GM12878 (cell line): ENCODE results near the gene CRYBG3. TPM values are rescaled to one million over a fixed set of nuclear protein-coding genes. Genes with fewer than 3 reads are reported as not detected.
"Not testable (repeated sequence)": the region's sequence is repeated elsewhere in the genome, so short reads cannot be mapped to it uniquely, and the experiment has no call there.

Experiments
- ATAC-seq: fragments of 200-7000 bp; cut with Tn5 transposase; 3 replicates; pipeline ENCODE4 v1.9.1; 2020; ENCODE audit warnings: mild to moderate bottlenecking, moderate library complexity
- BruUV-seq: library from RNA; stranded (reverse); fragments of 400-500 nt; replicated peaks from 2 replicates; lab custom pipeline; 2021; lab: Mats Ljungman, UMichigan
- CTCF ChIA-PET: fragments of 300-600 bp; sonication (Branson Sonifier 250); formaldehyde crosslinking; extraction: SDS; loops from one replicate; lab custom pipeline; 2021; ENCODE audit warnings: inconsistent platforms; lab: Yijun Ruan, JAX
- POLR2A ChIA-PET: fragments of 350-600 bp; formaldehyde crosslinking; extraction: SDS; loops from one replicate; lab custom pipeline; 2021; ENCODE audit warnings: inconsistent platforms; lab: Charles Lee
- RAD21 ChIA-PET: fragments of 300-600 bp; sonication (Branson Sonifier 250); formaldehyde crosslinking; loops from one replicate; lab custom pipeline; 2023; ENCODE audit warnings: antibody characterized with exemption; ENCODE audit not compliant: unreplicated experiment; lab: Charles Lee
- SMC1A ChIA-PET: fragments of 300-600 bp; sonication (Branson Sonifier 250); formaldehyde crosslinking; loops from one replicate; lab custom pipeline; 2023; ENCODE audit not compliant: unreplicated experiment, uncharacterized antibody; lab: Charles Lee
- DNase-seq: peaks from one replicate; pipeline ENCODE4 v3.0.0-alpha.2; 2011; ENCODE audit warnings: low read depth, low spot score
- FAIRE-seq: peaks from 3 replicates; lab custom pipeline; 2011; peaks lifted over from hg19 to GRCh38; lab: Jason Lieb, UNC
- H2AFZ ChIP-seq: 2 replicates; pipeline ENCODE4 v1.6.0; 2011; ENCODE audit warnings: low read depth, low read length, control low read depth; ENCODE audit not compliant: control insufficient read depth
- H3K27ac ChIP-seq: 2 replicates; pipeline ENCODE4 v1.5.1; 2011; ENCODE audit warnings: control low read depth; ENCODE audit not compliant: control insufficient read depth, insufficient read depth
- H3K27me3 ChIP-seq, 2 experiments: replicated peaks in 1 of 2; 2 replicates each; pipeline versions ENCODE4 v1.6.0 to v1.6.1; 2011; ENCODE audit warnings: low read length in 1 of 2; ENCODE audit not compliant: control insufficient read depth in 2 of 2, insufficient read depth in 2 of 2
- H3K36me3 ChIP-seq, 2 experiments: 2 replicates each; pipeline ENCODE4 v1.5.1; 2011; ENCODE audit warnings: low read length in 1 of 2; ENCODE audit not compliant: control insufficient read depth in 2 of 2, insufficient read depth in 2 of 2
- H3K4me1 ChIP-seq: 2 replicates; pipeline ENCODE4 v1.6.1; 2011; ENCODE audit warnings: mild to moderate bottlenecking, low read length, moderate library complexity, mixed read lengths; ENCODE audit not compliant: control insufficient read depth, insufficient read depth
- H3K4me2 ChIP-seq: 2 replicates; pipeline ENCODE4 v1.6.0; 2011; ENCODE audit warnings: control low read depth; ENCODE audit not compliant: control insufficient read depth, insufficient read depth
- H3K4me3 ChIP-seq: fragments of 200-600 bp; sonication (generic); 2 replicates; pipeline ENCODE4 v1.5.1; 2016
- H3K79me2 ChIP-seq: 2 replicates; pipeline ENCODE4 v1.6.0; 2011; ENCODE audit warnings: low read length; ENCODE audit not compliant: control insufficient read depth, insufficient read depth
- H3K9ac ChIP-seq: 2 replicates; pipeline ENCODE4 v1.8.0; 2011; ENCODE audit warnings: low read length, control low read depth, mixed read lengths; ENCODE audit not compliant: control insufficient read depth, insufficient read depth
- H3K9me3 ChIP-seq: replicated peaks from 3 replicates; pipeline ENCODE4 v1.5.1; 2011; ENCODE audit warnings: mild to moderate bottlenecking, low read length; ENCODE audit not compliant: control insufficient read depth, insufficient read depth
- H4K20me1 ChIP-seq: 2 replicates; pipeline ENCODE4 v1.6.0; 2011; ENCODE audit not compliant: control insufficient read depth, insufficient read depth
- WGBS: methylation state at CpG from one replicate; pipeline ENCODE4 v1.1.6; 2016; ENCODE audit warnings: low lambda C conversion rate; ENCODE audit not compliant: insufficient replicate concordance, insufficient coverage; ENCODE audit errors: missing lambda C conversion rate; 5-methylcytosine and 5-hydroxymethylcytosine counted together
- in situ Hi-C: fragments of 300-500 bp; cut with MboI; formaldehyde crosslinking; loops from 9 replicates; pipeline ENCODE4 v1.14.3; 2018; ENCODE audit warnings: mixed read lengths
- intact Hi-C: fragments of 100-400 bp; cut with micrococcal nuclease; formaldehyde crosslinking; loops from one replicate; pipeline ENCODE4 v1.14.2; 2022; ENCODE audit not compliant: unreplicated experiment
- polyA plus RNA-seq, 11 experiments: library from polyadenylated mRNA; depleted of rRNA in 4 of 11; unstranded in 6 of 11; stranded (reverse) in 5 of 11; fragments of >200 nt; fragmentation: Nextera tagmentation in 4 of 11; fragmentation: Illumina TruSeq in 1 of 11; extraction: Ambion mirVana in 4 of 11; extraction: Trizol in 1 of 11; gene quantifications; 1 replicate in 1 of 11; 2 replicates in 10 of 11; pipeline versions ENCODE4 v1.2.1 to v1.2.3, GENCODE V29; 2011 to 2016; ENCODE audit warnings: inconsistent platforms in 2 of 11, missing spikeins in 2 of 11, low read depth in 1 of 11
- total RNA-seq, 4 experiments: library from RNA; depleted of rRNA in 3 of 4; stranded (reverse); fragments of >200 nt in 3 of 4; fragmentation: Illumina TruSeq in 1 of 4; extraction: Trizol in 1 of 4; gene quantifications; 2 replicates each; pipeline versions ENCODE4 v1.2.1 to v1.2.3, GENCODE V29; 2013 to 2021

Gene CRYBG3
- total and polyA plus RNA-seq, 10 of the 15 experiments (the other 5 are each of a cell fraction or from before 2014, with no cell fraction given), result 0.11 to 5.4 (median 1.6) TPM

DNA sequence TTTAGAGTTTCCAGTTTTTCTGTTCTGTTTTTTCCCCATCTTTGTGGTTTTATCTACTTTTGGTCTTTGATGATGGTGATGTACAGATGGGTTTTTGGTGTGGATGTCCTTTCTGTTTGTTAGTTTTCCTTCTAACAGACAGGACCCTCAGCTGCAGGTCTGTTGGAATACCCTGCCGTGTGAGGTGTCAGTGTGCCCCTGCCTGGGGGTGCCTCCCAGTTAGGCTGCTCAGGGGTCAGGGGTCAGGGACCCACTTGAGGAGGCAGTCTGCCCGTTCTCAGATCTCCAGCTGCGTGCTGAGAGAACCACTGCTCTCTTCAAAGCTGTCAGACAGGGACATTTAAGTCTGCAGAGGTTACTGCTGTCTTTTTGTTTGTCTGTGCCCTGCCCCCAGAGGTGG is 88.0 kb downstream of the CRYBG3 start:
- intact Hi-C loops, BruUV-seq, POLR2A ChIA-PET, H3K4me1 ChIP-seq, DNase-seq, H2AFZ ChIP-seq, FAIRE-seq, SMC1A ChIA-PET, H3K27ac ChIP-seq, H3K4me3 ChIP-seq, ATAC-seq, H3K9ac ChIP-seq, H3K79me2 ChIP-seq, RAD21 ChIA-PET, H3K36me3 ChIP-seq, H3K9me3 ChIP-seq, H3K4me2 ChIP-seq, in situ Hi-C loops, CTCF ChIA-PET, H3K27me3 ChIP-seq, H4K20me1 ChIP-seq: not testable (repeated sequence)
- WGBS, result 0% methylated on average over 1 of the region's 3 CpGs

DNA sequence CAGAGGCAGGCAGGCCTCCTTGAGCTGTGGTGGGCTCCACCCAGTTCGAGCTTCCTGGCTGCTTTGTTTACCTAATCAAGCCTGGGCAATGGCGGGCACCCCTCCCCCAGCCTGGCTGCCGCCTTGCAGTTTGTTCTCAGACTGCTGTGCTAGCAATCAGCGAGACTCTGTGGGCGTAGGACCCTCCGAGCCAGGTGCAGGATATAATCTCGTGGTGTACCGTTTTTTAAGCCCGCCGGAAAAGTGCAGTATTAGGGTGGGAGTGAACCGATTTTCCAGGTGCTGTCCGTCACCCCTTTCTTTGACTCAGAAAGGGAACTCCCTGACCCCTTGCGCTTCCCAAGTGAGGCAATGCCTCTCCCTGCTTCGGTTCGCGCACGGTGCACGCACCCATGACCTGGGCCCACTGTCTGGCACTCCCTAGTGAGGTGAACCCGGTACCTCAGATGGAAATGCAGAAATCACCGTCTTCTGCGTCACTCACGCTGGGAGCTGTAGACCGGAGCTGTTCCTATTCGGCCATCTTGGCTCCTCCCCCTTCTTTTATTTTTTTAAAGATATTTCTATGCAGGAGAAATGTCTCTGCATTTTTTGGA is 88.5 kb downstream of the CRYBG3 start:
- H3K9ac ChIP-seq, POLR2A ChIA-PET, H3K27ac ChIP-seq, intact Hi-C loops, H3K27me3 ChIP-seq, in situ Hi-C loops, H3K36me3 ChIP-seq, ATAC-seq, H4K20me1 ChIP-seq, SMC1A ChIA-PET, FAIRE-seq, RAD21 ChIA-PET, H3K4me1 ChIP-seq, CTCF ChIA-PET, DNase-seq, H2AFZ ChIP-seq, H3K4me2 ChIP-seq, H3K9me3 ChIP-seq, BruUV-seq, H3K79me2 ChIP-seq, H3K4me3 ChIP-seq: not testable (repeated sequence)
- WGBS, result 3% methylated on average over 21 of the region's 24 CpGs
